Measurements from ENCODE around the gene GKN1.

GKN1 gene

GRCh38 chr2:69026026-69026425, 51.6 kb downstream of the GKN1 start:
- no peak overlapping the region for H4K5ac ChIP-seq (ENCODE audit: low read length)
- H3K36me3 ChIP-seq (ENCODE audit: control insufficient read depth, insufficient read depth, low read length) = no peaks in the 10 kb centered on the region
- H3K79me2 ChIP-seq (ENCODE audit: control insufficient read depth, insufficient read depth, low read length) = peaks cover 27% of the 10 kb centered on the region
- H3K18ac ChIP-seq (ENCODE audit: low read length) = no peak overlapping the region
- no peak overlapping the region for H3K4me3 ChIP-seq (ENCODE audit: low read length)
- H2BK5ac ChIP-seq (ENCODE audit: low read length) = no peak overlapping the region
- no peaks in the 10 kb centered on the region for H3K27me3 ChIP-seq (ENCODE audit: insufficient read depth, low read length, poor library complexity)
- no peak overlapping the region for H2BK15ac ChIP-seq (replicated peaks; ENCODE audit: low read depth)
- H3K56ac ChIP-seq (ENCODE audit: low read length) = no peak overlapping the region
- no peak overlapping the region for H3K23ac ChIP-seq (ENCODE audit: low read length)
- H4K8ac ChIP-seq (ENCODE audit: low read depth, low read length) = no peak overlapping the region
- no peak overlapping the region for H2AK5ac ChIP-seq (ENCODE audit: low read length)
- peak; percentile 71 for DNase-seq
- H3K79me1 ChIP-seq (ENCODE audit: low read length) = peaks cover 24% of the 10 kb centered on the region
- no peak overlapping the region for H3K9ac ChIP-seq (ENCODE audit: low read length)
- no peak overlapping the region for H3K27ac ChIP-seq (ENCODE audit: low read depth, low read length)
- peaks cover 4% of the 10 kb centered on the region for H3K4me1 ChIP-seq (ENCODE audit: control insufficient read depth, low read depth, low read length)
- H2BK120ac ChIP-seq (ENCODE audit: low read depth, low read length) = no peak overlapping the region
- H3K4ac ChIP-seq (ENCODE audit: low read depth, low read length) = no peak overlapping the region
- H3K4me2 ChIP-seq (ENCODE audit: low read length) = no peak overlapping the region
- WGBS (ENCODE audit: extremely low coverage, insufficient coverage, low lambda C conversion rate) = no CpG with 5 or more reads among the region's 4 CpGs

GRCh38 chr2:69026691-69027459, 52.4 kb downstream of the GKN1 start:
- no peak overlapping the region for H4K8ac ChIP-seq (ENCODE audit: low read depth, low read length)
- no peak overlapping the region for H3K4ac ChIP-seq (ENCODE audit: low read depth, low read length)
- no peak for DNase-seq
- H3K56ac ChIP-seq (ENCODE audit: low read length) = no peak overlapping the region
- no peaks in the 10 kb centered on the region for H3K4me1 ChIP-seq (ENCODE audit: control insufficient read depth, low read depth, low read length)
- no peak overlapping the region for H3K4me3 ChIP-seq (ENCODE audit: low read length)
- no peak overlapping the region for H3K9ac ChIP-seq (ENCODE audit: low read length)
- H3K23ac ChIP-seq (ENCODE audit: low read length) = no peak overlapping the region
- H2BK15ac ChIP-seq (replicated peaks; ENCODE audit: low read depth) = no peak overlapping the region
- no peak overlapping the region for H2BK120ac ChIP-seq (ENCODE audit: low read depth, low read length)
- H2AK5ac ChIP-seq (ENCODE audit: low read length) = no peak overlapping the region
- no peaks in the 10 kb centered on the region for H3K27me3 ChIP-seq (ENCODE audit: insufficient read depth, low read length, poor library complexity)
- no peak overlapping the region for H3K18ac ChIP-seq (ENCODE audit: low read length)
- H2BK5ac ChIP-seq (ENCODE audit: low read length) = no peak overlapping the region
- H3K36me3 ChIP-seq (ENCODE audit: control insufficient read depth, insufficient read depth, low read length) = no peaks in the 10 kb centered on the region
- WGBS (ENCODE audit: extremely low coverage, insufficient coverage, low lambda C conversion rate) = no CpG with 5 or more reads among the region's 13 CpGs
- H3K79me2 ChIP-seq (ENCODE audit: control insufficient read depth, insufficient read depth, low read length) = peaks cover 20% of the 10 kb centered on the region
- H3K4me2 ChIP-seq (ENCODE audit: low read length) = no peak overlapping the region
- no peak overlapping the region for H3K27ac ChIP-seq (ENCODE audit: low read depth, low read length)
- H4K5ac ChIP-seq (ENCODE audit: low read length) = no peak overlapping the region
- peaks cover 21% of the 10 kb centered on the region for H3K79me1 ChIP-seq (ENCODE audit: low read length)

All from mesendoderm (in vitro differentiated cells).